NK-92 (cell line): ENCODE measurements around the gene MLST8.

Source experiments
- DNase-seq: peaks from one replicate; lab custom pipeline; 2025; ENCODE audit not compliant: unreplicated experiment; lab: John Stamatoyannopoulos, UW

MLST8 gene

GRCh38 chr16:2205104-2205966 lies at the start of gene MLST8:
MLST8 (plus strand) TSS chr16:2205454; CDS start chr16:2206086, 632 bp downstream.
- DNase-seq, result no peak

GRCh38 chr16:2155977-2156848 lies 49.0 kb upstream of the MLST8 start:
- DNase-seq, result no peak

GRCh38 chr16:2156849-2157224 lies 48.4 kb upstream of the MLST8 start:
- no peak for DNase-seq

- DNase-seq, result no peak
Measured at GRCh38 chr16:2157480-2158261, 47.6 kb upstream of the MLST8 start.

GRCh38 chr16:2158262-2158638 lies 47.0 kb upstream of the MLST8 start:
- DNase-seq, result no peak

GRCh38 chr16:2159175-2159838 lies 45.9 kb upstream of the MLST8 start:
- DNase-seq, result no peak

- DNase-seq, result no peak
Measured at GRCh38 chr16:2160915-2161551, 44.2 kb upstream of the MLST8 start.

- DNase-seq, result no peak
Measured at GRCh38 chr16:2161911-2162310, 43.3 kb upstream of the MLST8 start.

- DNase-seq, result no peak
Measured at GRCh38 chr16:2162676-2163118, 42.6 kb upstream of the MLST8 start.

- no peak for DNase-seq
Measured at GRCh38 chr16:2163211-2163881, 41.9 kb upstream of the MLST8 start.

- no peak for DNase-seq
Measured at GRCh38 chr16:2165861-2166260, 39.4 kb upstream of the MLST8 start.

- DNase-seq, result no peak
Measured at GRCh38 chr16:2166263-2167067, 38.8 kb upstream of the MLST8 start.

- no peak for DNase-seq
Measured at GRCh38 chr16:2167068-2167638, 38.1 kb upstream of the MLST8 start.

GRCh38 chr16:2170080-2170479 lies 35.2 kb upstream of the MLST8 start:
- no peak for DNase-seq

- DNase-seq, result no peak
Measured at GRCh38 chr16:2170587-2171435, 34.4 kb upstream of the MLST8 start.

- DNase-seq, result no peak
Measured at GRCh38 chr16:2171601-2172178, 33.6 kb upstream of the MLST8 start.

GRCh38 chr16:2172688-2173335 lies 32.4 kb upstream of the MLST8 start:
- DNase-seq, result no peak
